K562 (cell line): ENCODE data around the gene FLCN. TPM values are rescaled to one million over a fixed set of nuclear protein-coding genes. Genes with fewer than 3 reads are reported as not detected.

Source experiments
- ATAC-seq: fragments of 200-7000 bp; cut with Tn5 transposase; 3 replicates; pipeline ENCODE4 v1.9.1; 2020; ENCODE audit warnings: moderate library complexity
- BruUV-seq: library from RNA; stranded (reverse); fragments of 400-500 nt; replicated peaks from 2 replicates; lab custom pipeline; 2021; lab: Mats Ljungman, UMichigan
- CTCF ChIA-PET: fragments of 300-600 bp; formaldehyde crosslinking; extraction: SDS; loops from one replicate; lab custom pipeline; 2021; ENCODE audit warnings: low intra/inter-chr PET ratio; lab: Yijun Ruan, JAX
- POLR2A ChIA-PET: fragments of 300-600, 350-650 bp; sonication (Branson Sonifier 250); formaldehyde crosslinking; extraction: SDS; loops from one replicate; lab custom pipeline; 2021; ENCODE audit warnings: antibody characterized with exemption, inconsistent platforms; lab: Yijun Ruan, JAX
- DNase-seq, 4 experiments: peaks; one replicate each; pipeline versions ENCODE4 v3.0.0 to v3.0.0-alpha.2; 2011 to 2018; ENCODE audit warnings: low spot score in 3 of 4, mixed read lengths in 3 of 4; ENCODE audit errors: extremely low read depth in 1 of 4
- FAIRE-seq: peaks from 2 replicates; lab custom pipeline; 2011; peaks lifted over from hg19 to GRCh38; lab: Jason Lieb, UNC
- H2AFZ ChIP-seq: 2 replicates; pipeline ENCODE4 v1.6.0; 2011; ENCODE audit warnings: low read depth, low read length, control low read depth, inconsistent platforms
- H3K27ac ChIP-seq: fragments of 200-600 bp; 3 replicates; pipeline ENCODE4 v1.8.0; 2011; ENCODE audit warnings: low read depth, mild to moderate bottlenecking, control low read depth, inconsistent platforms, low read length, moderate library complexity, mixed read lengths; ENCODE audit errors: extremely low read depth
- H3K27me3 ChIP-seq, 2 experiments: fragments of 300-600 bp in 1 of 2; 2 replicates in 1 of 2; 3 replicates in 1 of 2; pipeline versions ENCODE4 v1.6.0 to v1.8.0; 2011; ENCODE audit warnings: inconsistent platforms in 2 of 2, low read length in 2 of 2, mild to moderate bottlenecking in 1 of 2, mixed read lengths in 1 of 2, moderate library complexity in 1 of 2; ENCODE audit not compliant: control insufficient read depth in 2 of 2, insufficient read depth in 2 of 2
- H3K36me3 ChIP-seq: fragments of 300-600 bp; 3 replicates; pipeline ENCODE4 v1.8.0; 2011; ENCODE audit warnings: mild to moderate bottlenecking, low read length, inconsistent platforms; ENCODE audit not compliant: control insufficient read depth, insufficient read depth
- H3K4me1 ChIP-seq, 2 experiments: fragments of 200-600 bp in 1 of 2; replicated peaks in 1 of 2; 2 replicates in 1 of 2; 3 replicates in 1 of 2; pipeline versions ENCODE4 v1.5.1 to v1.8.0; 2011; ENCODE audit warnings: inconsistent platforms in 2 of 2, low read length in 2 of 2, mild to moderate bottlenecking in 1 of 2, mixed read lengths in 1 of 2, moderate library complexity in 1 of 2; ENCODE audit not compliant: control insufficient read depth in 2 of 2, insufficient read depth in 2 of 2
- H3K4me2 ChIP-seq: 2 replicates; pipeline ENCODE4 v1.6.1; 2011; ENCODE audit warnings: low read length, control low read depth, inconsistent platforms, mixed read lengths; ENCODE audit not compliant: insufficient read depth
- H3K4me3 ChIP-seq: fragments of 200-600 bp; sonication (generic), shearing (Covaris generic); 2 replicates; pipeline ENCODE4 v1.5.1; 2016; ENCODE audit warnings: control low read depth, inconsistent platforms
- H3K79me2 ChIP-seq: fragments of 200-600 bp; 3 replicates; pipeline ENCODE4 v1.8.0; 2011; ENCODE audit warnings: low read length, inconsistent platforms; ENCODE audit not compliant: control insufficient read depth, insufficient read depth
- H3K9ac ChIP-seq, 2 experiments: 2 replicates each; pipeline versions ENCODE4 v1.6.0 to v1.6.1; 2011; ENCODE audit warnings: low read depth in 2 of 2, low read length in 2 of 2, control low read depth in 1 of 2, inconsistent platforms in 1 of 2, mild to moderate bottlenecking in 1 of 2, mixed read lengths in 1 of 2; ENCODE audit not compliant: insufficient read depth in 1 of 2
- H3K9me1 ChIP-seq: one replicate; pipeline ENCODE4 v1.6.0; 2011; ENCODE audit warnings: inconsistent platforms, mild to moderate bottlenecking, low read length, moderate library complexity; ENCODE audit not compliant: control insufficient read depth, insufficient read depth
- H3K9me3 ChIP-seq: replicated peaks from 2 replicates; pipeline ENCODE4 v1.5.1; 2011; ENCODE audit warnings: low read depth, low read length, inconsistent platforms; ENCODE audit not compliant: control insufficient read depth, insufficient read depth
- H4K20me1 ChIP-seq: replicated peaks from 2 replicates; pipeline ENCODE4 v1.6.1; 2011; ENCODE audit warnings: low read length, inconsistent platforms, mixed read lengths; ENCODE audit not compliant: control insufficient read depth, insufficient read depth
- ARID2 ChIP-seq: fragments of 450-650 bp; IDR thresholded peaks from 2 replicates; pipeline ENCODE4 v1.6.1; 2017; ENCODE audit warnings: antibody characterized with exemption, mild to moderate bottlenecking
- ATF2 ChIP-seq: sonication (generic); formaldehyde crosslinking; IDR thresholded peaks from 2 replicates; pipeline ENCODE4 v1.8.1; 2022; ENCODE audit warnings: missing genetic modification reagents
- E2F6 ChIP-seq, 2 experiments: IDR thresholded peaks; 2 replicates each; pipeline ENCODE4 v1.6.1; 2011; ENCODE audit warnings: borderline replicate concordance in 1 of 2, control low read depth in 1 of 2, low read depth in 1 of 2, low read length in 1 of 2, mild to moderate bottlenecking in 1 of 2, mixed read lengths in 1 of 2, moderate library complexity in 1 of 2; ENCODE audit not compliant: insufficient read depth in 1 of 2, insufficient read length in 1 of 2, poor library complexity in 1 of 2, severe bottlenecking in 1 of 2; ENCODE audit errors: extremely low read depth in 1 of 2
- FOS ChIP-seq: IDR thresholded peaks from 3 replicates; pipeline ENCODE4 v1.6.1; 2011; ENCODE audit not compliant: insufficient read length; ENCODE audit errors: extremely low read depth
- POLR2A ChIP-seq: fragments of 450-650 bp; conservative IDR thresholded peaks from 2 replicates; pipeline ENCODE4 v1.6.1; 2016
- POLR3A ChIP-seq: IDR thresholded peaks from 2 replicates; pipeline ENCODE4 v1.6.1; 2011; ENCODE audit warnings: borderline replicate concordance, mild to moderate bottlenecking, moderate library complexity; ENCODE audit not compliant: insufficient read length, insufficient read depth; ENCODE audit errors: extremely low read depth
- PTRF ChIP-seq: fragments of 450-650 bp; IDR thresholded peaks from 2 replicates; pipeline ENCODE4 v1.6.1; 2016; ENCODE audit warnings: mild to moderate bottlenecking, missing genetic modification characterization, missing compliant biosample characterization
- RUNX1 ChIP-seq: sonication (generic); IDR thresholded peaks from 2 replicates; pipeline ENCODE4 v1.6.1; 2016; ENCODE audit warnings: antibody characterized with exemption, low read depth
- SMAD4 ChIP-seq: fragments of 250-450 bp; sonication (Bioruptor Pico); conservative IDR thresholded peaks from 2 replicates; pipeline ENCODE4 v1.8.0; 2021; ENCODE audit warnings: inconsistent platforms, mild to moderate bottlenecking, moderate library complexity
- ZNF217 ChIP-seq: sonication (generic); formaldehyde crosslinking; IDR thresholded peaks from 2 replicates; pipeline ENCODE4 v1.8.0; 2022; ENCODE audit warnings: mild to moderate bottlenecking, missing genetic modification reagents
- ZNF740 ChIP-seq, 3 experiments: fragments of 200-800 bp in 1 of 3; sonication (Bioruptor generic) in 1 of 3; sonication (generic) in 1 of 3; formaldehyde crosslinking in 1 of 3; IDR thresholded peaks; 2 replicates each; pipeline versions ENCODE4 v1.6.1 to v1.8.0; 2016 to 2022; ENCODE audit warnings: mild to moderate bottlenecking in 2 of 3, missing compliant biosample characterization in 2 of 3, missing genetic modification characterization in 2 of 3, missing genetic modification reagents in 1 of 3
- WGBS: fragments of 100-300 bp; shearing (Covaris generic); methylation state at CpG from one replicate; pipeline ENCODE4 v1.1.6; 2016; ENCODE audit warnings: low coverage, mixed read lengths; ENCODE audit not compliant: insufficient coverage; ENCODE audit errors: missing lambda C conversion rate; 5-methylcytosine and 5-hydroxymethylcytosine counted together
- in situ Hi-C: fragments of 300-500 bp; cut with MboI; formaldehyde crosslinking; loops from 4 replicates; pipeline ENCODE4 v1.15.0; 2018; ENCODE audit warnings: inconsistent platforms, mixed read lengths
- intact Hi-C: fragments of 100-400 bp; cut with micrococcal nuclease; formaldehyde crosslinking; loops from 2 replicates; pipeline ENCODE4 v1.14.2; 2022
- polyA plus RNA-seq, 8 experiments: library from polyadenylated mRNA; depleted of rRNA in 4 of 8; stranded (reverse) in 5 of 8; unstranded in 3 of 8; fragments of >200 nt; fragmentation: Nextera tagmentation in 2 of 8; fragmentation: Illumina TruSeq in 1 of 8; extraction: Ambion mirVana in 2 of 8; extraction: Trizol in 1 of 8; gene quantifications; 2 replicates each; pipeline versions ENCODE4 v1.2.1 to v1.2.3, GENCODE V29; 2011 to 2014; ENCODE audit warnings: inconsistent platforms in 1 of 8, missing spikeins in 1 of 8
- total RNA-seq, 7 experiments: library from RNA; depleted of rRNA in 6 of 7; stranded (reverse); fragments of >200 nt in 6 of 7; fragmentation: Illumina TruSeq in 2 of 7; extraction: Trizol in 2 of 7; gene quantifications; 2 replicates each; pipeline versions ENCODE4 v1.2.1 to v1.2.3, GENCODE V29; 2011 to 2021; ENCODE audit warnings: low replicate concordance in 1 of 7
- TF ChIP-seq, protein P1 (sequence below): sonication (generic); formaldehyde crosslinking; IDR thresholded peaks from 2 replicates; pipeline ENCODE4 v1.9.0; 2022; ENCODE audit warnings: mild to moderate bottlenecking, missing genetic modification reagents

Gene FLCN
- total and polyA plus RNA-seq, 9 of the 15 experiments (the other 6 are each of a cell fraction or from before 2014, with no cell fraction given), result 1.6 to 33.5 (median 10.9) TPM

DNA sequence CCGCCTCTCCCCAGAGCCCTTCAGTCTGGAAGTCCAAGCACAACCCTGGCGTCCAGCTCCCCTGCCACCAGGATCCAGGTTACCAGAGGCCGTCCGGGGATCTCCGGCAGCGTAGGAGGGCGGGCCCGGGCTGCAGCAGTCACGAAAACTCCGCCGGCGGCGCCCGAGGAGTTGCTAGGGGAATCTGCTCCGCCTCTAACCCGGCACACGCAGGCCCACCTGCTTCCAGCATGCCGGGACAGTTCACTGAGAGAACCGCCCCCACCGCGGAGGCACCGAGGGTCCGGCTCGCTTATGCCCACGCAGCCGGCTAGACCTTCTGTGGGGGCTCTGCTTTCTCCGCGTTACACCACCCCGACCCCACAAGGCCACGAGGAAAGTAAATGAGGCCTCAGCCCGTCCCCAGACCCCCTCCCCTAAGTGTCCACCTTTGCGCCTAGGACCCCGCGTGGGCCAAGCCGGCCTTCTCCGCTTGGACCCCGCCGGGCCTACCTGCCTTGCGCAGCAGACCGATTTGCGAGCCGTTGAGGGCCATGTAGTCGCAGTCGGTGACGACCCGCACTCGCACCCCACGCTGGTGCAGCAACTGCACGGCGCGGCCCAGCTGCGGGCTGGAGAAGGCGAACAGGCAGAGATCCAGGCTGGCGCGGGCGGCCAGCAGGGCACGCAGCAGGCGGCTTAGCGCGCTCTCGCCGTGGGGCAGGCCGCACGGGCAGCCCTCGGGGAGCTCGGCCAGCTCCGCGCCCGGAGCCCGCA lies 31.4 kb downstream of the FLCN start (continued):
- TF ChIP-seq POLR2A (0 out of 2 replicates have a peak, but pooled peaks have one; percentile 0), SMAD4 (no peak), FOS (no peak), E2F6 (IDR thresholded peaks at IDR 0.05; ENCODE audit: borderline replicate concordance in 1 of 2, extremely low read depth in 1 of 2, insufficient read depth in 1 of 2, insufficient read length in 1 of 2, low read depth in 1 of 2, low read length in 1 of 2, poor library complexity in 1 of 2, severe bottlenecking in 1 of 2) (peak in 1 of 2 experiments; percentile 40)

DNA sequence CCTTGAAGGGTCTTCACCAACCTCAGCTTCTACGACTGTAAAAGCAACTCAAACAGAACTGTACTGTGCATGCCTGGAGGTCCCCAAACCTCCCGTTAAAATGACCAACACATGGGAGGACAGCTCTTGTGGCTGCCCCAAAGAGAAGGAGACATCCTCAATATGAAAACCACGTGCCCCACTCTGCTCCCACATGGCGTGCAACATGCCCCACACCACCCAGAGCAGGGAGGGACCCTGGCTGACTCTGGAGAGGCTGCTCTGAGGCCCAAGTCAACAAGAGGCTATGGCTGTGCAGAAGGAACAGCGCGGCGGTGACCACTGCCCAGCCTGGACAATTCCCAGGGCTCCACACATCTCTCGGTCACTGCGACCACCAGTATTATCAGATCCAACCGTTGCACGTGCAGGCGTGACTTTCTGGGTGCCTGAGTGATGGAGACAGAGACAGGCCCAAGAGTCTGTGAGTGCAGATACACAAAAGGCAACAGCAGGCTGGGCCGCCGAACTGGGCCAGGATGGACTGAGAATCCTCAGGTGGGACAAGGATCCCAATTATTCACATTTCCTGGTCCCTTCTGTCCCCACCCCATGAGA lies 32.2 kb downstream of the FLCN start:
- Histone ChIP-seq H3K4me3 (peak overlapping the region; percentile 66), H3K9me1 (no peaks in the 10 kb centered on the region), H3K79me2 (peaks cover 47% of the 10 kb centered on the region), H3K36me3 (peaks cover 48% of the 10 kb centered on the region; the same call in 2 of the 3 replicates), H4K20me1 (no peaks in the 10 kb centered on the region), H3K9ac (peak overlapping the region; percentile 88 to 97), H3K27ac (peak overlapping the region; percentile 92), H2AFZ (no peak overlapping the region), H3K9me3 (no peaks in the 10 kb centered on the region), H3K4me2 (peak overlapping the region; percentile 84), H3K27me3 (no peaks in the 10 kb centered on the region), H3K4me1 (peaks cover 10 to 39% of the 10 kb centered on the region in 2 experiments; a peak in 4 of 5 replicates)
- intact Hi-C loops (no loop called here), in situ Hi-C loops (no loop called here)
- POLR2A ChIA-PET, result interaction anchor here (0.8 kb wide), 1 partner anchor 17 kb away, joined by 3 read pairs; no protein-coding TSS in a partner anchor
- WGBS, result 3% methylated on average over 14 of the region's 14 CpGs
- FAIRE-seq (no peak), ATAC-seq (peak; percentile 15), DNase-seq (peak in 1 of 4 experiments; percentile 15)
- no TSS peak for BruUV-seq
- CTCF ChIA-PET, result interaction anchor here (0.6 kb wide), 1 partner anchor 437 kb away, joined by 5 read pairs; no protein-coding TSS in a partner anchor
- TF ChIP-seq PTRF (no peak), ZNF740 (CRISPR knock-in tag; IDR thresholded peaks at IDR 0.05) (no peak), ZNF740 (tag; IDR thresholded peaks at IDR 0.05) (no peak), ATF2 (CRISPR knock-in tag) (no peak), POLR3A (no peak), ARID2 (no peak), E2F6 (IDR thresholded peaks at IDR 0.05; ENCODE audit: borderline replicate concordance in 1 of 2, extremely low read depth in 1 of 2, insufficient read depth in 1 of 2, insufficient read length in 1 of 2, low read depth in 1 of 2, low read length in 1 of 2, poor library complexity in 1 of 2, severe bottlenecking in 1 of 2) (peak in 1 of 2 experiments; percentile 20), ZNF217 (no peak), RUNX1 (no peak)
- TF ChIP-seq, protein P1, sequence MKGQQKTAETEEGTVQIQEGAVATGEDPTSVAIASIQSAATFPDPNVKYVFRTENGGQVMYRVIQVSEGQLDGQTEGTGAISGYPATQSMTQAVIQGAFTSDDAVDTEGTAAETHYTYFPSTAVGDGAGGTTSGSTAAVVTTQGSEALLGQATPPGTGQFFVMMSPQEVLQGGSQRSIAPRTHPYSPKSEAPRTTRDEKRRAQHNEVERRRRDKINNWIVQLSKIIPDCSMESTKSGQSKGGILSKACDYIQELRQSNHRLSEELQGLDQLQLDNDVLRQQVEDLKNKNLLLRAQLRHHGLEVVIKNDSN (CRISPR knock-in tag), result peak; percentile 62
